NCI-H128 (cell line): ENCODE results near the gene VOPP1.
"Not testable (repeated sequence)": the region's sequence is repeated elsewhere in the genome, so short reads cannot be mapped to it uniquely, and the experiment has no call there.

Source experiments
- DNase-seq: peaks from one replicate; lab custom pipeline; 2025; ENCODE audit not compliant: unreplicated experiment; lab: John Stamatoyannopoulos, UW

VOPP1 gene

GRCh38 chr7:55512635-55513191, 59.6 kb downstream of the VOPP1 start:
- DNase-seq = no peak

- no peak for DNase-seq
Observed at GRCh38 chr7:55510621-55511020, 61.7 kb downstream of the VOPP1 start.

GRCh38 chr7:55510206-55510605, 62.1 kb downstream of the VOPP1 start:
- DNase-seq = not testable (repeated sequence)

- no peak for DNase-seq
Observed at GRCh38 chr7:55509322-55509721, 63.0 kb downstream of the VOPP1 start.

GRCh38 chr7:55508221-55509011, 63.9 kb downstream of the VOPP1 start:
- no peak for DNase-seq

- no peak for DNase-seq
Observed at GRCh38 chr7:55507743-55508142, 64.6 kb downstream of the VOPP1 start.

- DNase-seq = no peak
Observed at GRCh38 chr7:55504967-55505658, 67.2 kb downstream of the VOPP1 start.

- DNase-seq = no peak
Observed at GRCh38 chr7:55504093-55504859, 68.0 kb downstream of the VOPP1 start.

- peak; percentile 22 for DNase-seq
Observed at GRCh38 chr7:55502858-55503440, 69.4 kb downstream of the VOPP1 start.

GRCh38 chr7:55502124-55502857, 70.0 kb downstream of the VOPP1 start:
- no peak for DNase-seq

GRCh38 chr7:55501611-55502010, 70.7 kb downstream of the VOPP1 start:
- no peak for DNase-seq

GRCh38 chr7:55500117-55500756, 72.1 kb downstream of the VOPP1 start:
- DNase-seq = no peak

GRCh38 chr7:55499591-55499990, 72.7 kb downstream of the VOPP1 start:
- DNase-seq = no peak

GRCh38 chr7:55498770-55499169, 73.5 kb downstream of the VOPP1 start:
- DNase-seq = no peak

GRCh38 chr7:55498142-55498541, 74.2 kb downstream of the VOPP1 start:
- DNase-seq = no peak

- DNase-seq = no peak
Observed at GRCh38 chr7:55497521-55497920, 74.8 kb downstream of the VOPP1 start.

- DNase-seq = no peak
Observed at GRCh38 chr7:55496906-55497305, 75.4 kb downstream of the VOPP1 start.

- no peak for DNase-seq
Observed at GRCh38 chr7:55494951-55495350, 77.4 kb downstream of the VOPP1 start.

- DNase-seq = no peak
Observed at GRCh38 chr7:55493408-55493807, 78.9 kb downstream of the VOPP1 start.

GRCh38 chr7:55491346-55491745, 81.0 kb downstream of the VOPP1 start:
- no peak for DNase-seq
